PC-3 (cell line): ENCODE data around the gene TMEM185B. TPM values are rescaled to one million over a fixed set of nuclear protein-coding genes. Genes with fewer than 3 reads are reported as not detected.

Experiments used
- ATAC-seq: fragments of 200-7000 bp; cut with Tn5 transposase; 2 replicates; pipeline ENCODE4 v1.9.1; 2020; ENCODE audit warnings: mild to moderate bottlenecking, moderate library complexity
- BruUV-seq: library from RNA; stranded (reverse); fragments of 400-500 nt; replicated peaks from 2 replicates; lab custom pipeline; 2021; lab: Mats Ljungman, UMichigan
- CTCF ChIA-PET: fragments of 300-600 bp; sonication (Branson Sonifier 250); formaldehyde crosslinking; loops from one replicate; lab custom pipeline; 2022; ENCODE audit warnings: antibody characterized with exemption; lab: Charles Lee
- POLR2A ChIA-PET: fragments of 300-600 bp; sonication (Branson Sonifier 250); formaldehyde crosslinking; loops from one replicate; lab custom pipeline; 2022; ENCODE audit warnings: antibody characterized with exemption; ENCODE audit not compliant: unreplicated experiment; lab: Charles Lee
- DNase-seq: peaks from one replicate; pipeline ENCODE4 v3.0.0-alpha.2; 2015
- H2AFZ ChIP-seq: fragments of 300-600 bp; sonication (generic); 2 replicates; pipeline ENCODE4 v1.6.0; 2016; ENCODE audit warnings: antibody characterized with exemption, low read length
- H3F3A ChIP-seq: fragments of 300-600 bp; sonication (generic); one replicate; pipeline ENCODE4 v1.6.0; 2017; ENCODE audit warnings: antibody characterized with exemption, low read length, control low read depth, mild to moderate bottlenecking; ENCODE audit not compliant: unreplicated experiment
- H3K27ac ChIP-seq: fragments of 300-600 bp; sonication (generic); 2 replicates; pipeline ENCODE4 v1.5.1; 2016; ENCODE audit warnings: mild to moderate bottlenecking, low read length
- H3K27me3 ChIP-seq: fragments of 300-600 bp; sonication (generic); 2 replicates; pipeline ENCODE4 v1.6.1; 2016; ENCODE audit warnings: low read length, mixed read lengths
- H3K36me3 ChIP-seq: fragments of 300-600 bp; sonication (generic); 2 replicates; pipeline ENCODE4 v1.6.1; 2016; ENCODE audit warnings: low read depth, mixed run types, low read length, mixed read lengths
- H3K4me1 ChIP-seq: fragments of 300-600 bp; sonication (generic); 2 replicates; pipeline ENCODE4 v1.5.1; 2016; ENCODE audit warnings: low read length; ENCODE audit not compliant: insufficient read depth
- H3K4me2 ChIP-seq: fragments of 300-600 bp; sonication (generic); 2 replicates; pipeline ENCODE4 v1.6.0; 2016; ENCODE audit warnings: low read length
- H3K4me3 ChIP-seq: fragments of 300-600 bp; sonication (generic); 2 replicates; pipeline ENCODE4 v1.5.1; 2016; ENCODE audit warnings: mild to moderate bottlenecking, low read length, mixed read lengths
- H3K79me2 ChIP-seq: fragments of 300-600 bp; sonication (generic); 2 replicates; pipeline ENCODE4 v1.6.1; 2017; ENCODE audit warnings: low read length, mixed read lengths
- H3K9ac ChIP-seq: fragments of 300-600 bp; sonication (generic); 2 replicates; pipeline ENCODE4 v1.6.0; 2016; ENCODE audit warnings: mild to moderate bottlenecking, low read length
- H3K9me2 ChIP-seq: fragments of 300-600 bp; sonication (generic); replicated peaks from 2 replicates; pipeline ENCODE4 v1.6.1; 2016; ENCODE audit warnings: mixed run types, low read length, mixed read lengths
- H3K9me3 ChIP-seq: fragments of 300-600 bp; sonication (generic); 2 replicates; pipeline ENCODE4 v1.6.1; 2016; ENCODE audit warnings: low read length, mixed read lengths
- H4K20me1 ChIP-seq: fragments of 300-600 bp; sonication (generic); 2 replicates; pipeline ENCODE4 v1.6.1; 2016; ENCODE audit warnings: low read length, mixed read lengths
- CTCF ChIP-seq: fragments of 300-600 bp; sonication (generic); conservative IDR thresholded peaks from 2 replicates; pipeline ENCODE4 v1.5.1; 2017; ENCODE audit warnings: antibody characterized with exemption, low read depth, mild to moderate bottlenecking, low read length
- EZH2 ChIP-seq: fragments of 300-600 bp; sonication (generic); IDR thresholded peaks from one replicate; pipeline ENCODE4 v1.6.1; 2017; ENCODE audit warnings: antibody characterized with exemption, mild to moderate bottlenecking, low read length; ENCODE audit not compliant: unreplicated experiment
- EZH2phosphoT487 ChIP-seq: fragments of 300-600 bp; sonication (generic); IDR thresholded peaks from 2 replicates; pipeline ENCODE4 v1.6.1; 2018; ENCODE audit warnings: mild to moderate bottlenecking, antibody characterized with exemption, low read length, borderline replicate concordance
- intact Hi-C: fragments of 100-400 bp; cut with micrococcal nuclease; formaldehyde crosslinking; loops from 2 replicates; pipeline ENCODE4 v1.9.0; 2023
- total RNA-seq: library from RNA; depleted of rRNA; stranded (reverse); fragments of >200 nt; gene quantifications from 2 replicates; pipeline ENCODE4 v1.2.3, GENCODE V29; 2014

The TMEM185B gene
- total RNA-seq, 1 experiment from 2014 or later, result 67.5 TPM

- intact Hi-C loops, result no loop called here
- POLR2A ChIA-PET, result no interaction called here
- Histone ChIP-seq H3K4me2 (no peak overlapping the region), H3K27me3 (no peaks in the 10 kb centered on the region), H3K4me1 (peaks cover 62% of the 10 kb centered on the region), H3K27ac (no peak overlapping the region), H3F3A (no peaks in the 10 kb centered on the region), H3K4me3 (no peak overlapping the region), H4K20me1 (no peaks in the 10 kb centered on the region), H3K9ac (no peak overlapping the region), H3K9me3 (no peaks in the 10 kb centered on the region), H3K9me2 (no peaks in the 10 kb centered on the region), H2AFZ (no peak overlapping the region), H3K36me3 (0 out of 2 replicates have a peak, but pooled peaks cover 5% of the 10 kb centered on the region), H3K79me2 (peaks cover 19% of the 10 kb centered on the region)
- DNase-seq, result no peak
- BruUV-seq, result no TSS peak
- ATAC-seq, result no peak
- CTCF ChIA-PET, result no interaction called here
- no peak for TF ChIP-seq EZH2
- no peak for TF ChIP-seq EZH2phosphoT487
- TF ChIP-seq CTCF, result no peak
Measured at GRCh38 chr2:120226316-120226715, 3.1 kb upstream of the TMEM185B start.

DNA sequence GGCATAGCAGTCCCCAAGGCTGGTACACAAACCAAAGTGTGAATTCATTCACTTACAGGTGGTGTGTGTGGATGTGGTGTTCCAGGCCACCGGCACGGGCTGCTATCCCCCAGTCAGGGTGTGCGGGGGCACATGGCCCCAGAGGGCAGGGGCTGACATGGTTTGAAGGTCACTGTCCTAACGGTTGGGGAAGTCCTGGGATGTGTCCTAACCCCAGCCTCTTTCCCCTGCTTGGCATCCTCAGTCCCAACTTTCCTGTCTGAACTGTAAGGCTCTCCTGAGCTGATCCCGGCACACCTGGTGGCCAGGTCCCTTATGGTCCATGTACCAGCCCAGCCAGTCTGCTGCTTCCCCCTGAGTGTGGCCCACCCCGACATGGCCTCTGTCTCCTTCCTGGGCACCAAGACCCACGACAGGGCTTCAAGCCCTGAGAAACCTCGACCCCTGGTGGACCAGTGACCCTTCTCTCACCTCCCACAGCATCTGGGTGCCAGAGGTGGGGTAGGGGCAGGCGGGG, 2.4 kb upstream of the TMEM185B start:
- H2AFZ ChIP-seq, result no peak overlapping the region
- H3K4me3 ChIP-seq, result no peak overlapping the region
- ATAC-seq (no peak), DNase-seq (no peak)
- intact Hi-C loops, result no loop called here
- CTCF ChIA-PET, result interaction anchor here (0.9 kb wide), 1 partner anchor 88 kb away, joined by 3 read pairs; no protein-coding TSS in a partner anchor
- H3K27ac ChIP-seq, result no peak overlapping the region
- peaks cover 5% of the 10 kb centered on the region; the same call in 1 of the 2 replicates for H4K20me1 ChIP-seq
- H3K36me3 ChIP-seq, result 0 out of 2 replicates have a peak, but pooled peaks cover 5% of the 10 kb centered on the region
- H3F3A ChIP-seq, result no peaks in the 10 kb centered on the region
- peaks cover 61% of the 10 kb centered on the region for H3K4me1 ChIP-seq
- no peaks in the 10 kb centered on the region for H3K27me3 ChIP-seq
- no peaks in the 10 kb centered on the region for H3K9me3 ChIP-seq
- no peak overlapping the region for H3K4me2 ChIP-seq
- no TSS peak for BruUV-seq
- no peaks in the 10 kb centered on the region for H3K9me2 ChIP-seq
- TF ChIP-seq EZH2 (no peak), EZH2phosphoT487 (no peak), CTCF (no peak)
- POLR2A ChIA-PET, result no interaction called here
- no peak overlapping the region for H3K9ac ChIP-seq
- H3K79me2 ChIP-seq, result peaks cover 26% of the 10 kb centered on the region

DNA sequence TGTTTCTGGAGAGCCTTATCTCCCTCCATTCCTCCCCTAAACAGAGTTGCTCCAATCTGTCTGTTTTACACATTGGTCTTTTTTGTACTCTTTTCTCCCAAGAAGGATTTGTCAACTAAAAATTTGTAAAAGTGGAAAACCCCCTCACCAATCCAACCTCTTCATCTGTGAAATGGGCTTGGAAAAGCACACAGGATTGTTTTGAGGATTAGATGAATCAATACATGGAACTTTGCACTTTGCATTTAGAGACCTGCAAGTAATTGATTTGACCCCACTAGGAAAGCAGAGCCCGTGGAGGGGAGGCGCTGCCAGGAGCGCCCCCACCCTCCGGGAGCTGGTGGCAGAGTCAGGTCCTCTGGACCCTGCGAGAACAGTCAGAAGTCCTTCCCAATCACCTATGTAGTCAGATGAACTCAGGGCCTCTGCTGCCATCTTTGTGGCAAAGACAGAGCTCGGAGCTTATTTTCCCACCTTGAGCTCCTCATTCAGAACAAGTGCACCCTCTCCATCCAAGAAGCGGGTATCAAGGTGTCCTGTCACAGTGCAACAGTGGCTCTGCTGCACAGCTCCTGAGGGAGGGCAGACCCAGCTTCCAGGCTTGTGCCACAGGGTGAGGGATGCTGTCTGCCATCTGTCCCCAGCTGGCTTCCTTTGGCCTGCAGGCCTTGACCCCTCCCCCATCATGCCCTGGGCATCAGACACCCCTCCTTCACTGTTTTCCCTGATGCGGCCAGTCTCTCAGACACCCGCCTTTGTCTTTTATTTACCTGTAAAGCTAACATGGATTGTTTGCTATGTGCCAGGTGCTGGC, 1.7 kb upstream of the TMEM185B start:
- CTCF ChIA-PET, result interaction anchor here (0.6 to 0.9 kb wide), 2 partner anchors 64 to 88 kb away, joined by 3 read pairs; no protein-coding TSS in a partner anchor
- H3K4me2 ChIP-seq, result no peak overlapping the region; the same call in 1 of the 2 replicates
- POLR2A ChIA-PET, result no interaction called here
- H3K9me2 ChIP-seq, result no peaks in the 10 kb centered on the region
- H3K4me3 ChIP-seq, result no peak overlapping the region
- 0 out of 2 replicates have a peak, but pooled peaks cover 5% of the 10 kb centered on the region for H3K36me3 ChIP-seq
- peaks cover 5% of the 10 kb centered on the region; the same call in 1 of the 2 replicates for H4K20me1 ChIP-seq
- H3K4me1 ChIP-seq, result peaks cover 59% of the 10 kb centered on the region
- no peak for DNase-seq
- no TSS peak for BruUV-seq
- TF ChIP-seq EZH2phosphoT487 (no peak), CTCF (no peak), EZH2 (no peak)
- H3K27me3 ChIP-seq, result no peaks in the 10 kb centered on the region
- H3K79me2 ChIP-seq, result peaks cover 33% of the 10 kb centered on the region
- no peaks in the 10 kb centered on the region for H3K9me3 ChIP-seq
- no peaks in the 10 kb centered on the region for H3F3A ChIP-seq
- no peak overlapping the region for H2AFZ ChIP-seq
- H3K27ac ChIP-seq, result no peak overlapping the region
- intact Hi-C loops, result no loop called here
- H3K9ac ChIP-seq, result no peak overlapping the region
- ATAC-seq, result no peak
